Effector memory CD8-positive, alpha-beta T cell (primary cell): ENCODE data around the gene CREB3L1.

ENCODE experiments used
- ATAC-seq: fragments of 150-1000 bp; cut with Tn5 transposase; replicated peaks from 2 replicates; pipeline ENCODE4 v1.10.0; 2021; ENCODE audit warnings: mild to moderate bottlenecking, moderate library complexity
- DNase-seq, 3 experiments: peaks; one replicate each; pipeline ENCODE4 v3.0.0; 2021
- H3K27ac Mint-ChIP-seq, 2 donors: one replicate each; pipeline ENCODE4 v1.8.0; 2022; ENCODE audit warnings: mild to moderate bottlenecking in 2 of 2, mixed read lengths in 2 of 2, moderate library complexity in 2 of 2
- H3K27me3 Mint-ChIP-seq, 2 donors: one replicate each; pipeline ENCODE4 v1.8.0; 2022; ENCODE audit warnings: mixed read lengths in 2 of 2
- H3K36me3 Mint-ChIP-seq: one replicate; pipeline ENCODE4 v1.8.0; 2022; ENCODE audit warnings: mild to moderate bottlenecking, moderate library complexity, mixed read lengths; ENCODE audit not compliant: insufficient read depth
- H3K4me1 Mint-ChIP-seq, 2 donors: one replicate each; pipeline ENCODE4 v1.8.0; 2022; ENCODE audit warnings: low read depth in 2 of 2, mixed read lengths in 2 of 2
- H3K4me3 Mint-ChIP-seq, 2 donors: one replicate each; pipeline ENCODE4 v1.8.0; 2022; ENCODE audit warnings: mild to moderate bottlenecking in 2 of 2, mixed read lengths in 2 of 2, moderate library complexity in 2 of 2
- H3K9me3 Mint-ChIP-seq, 2 donors: one replicate each; pipeline ENCODE4 v1.8.0; 2022; ENCODE audit warnings: mixed read lengths in 2 of 2
- total RNA-seq, 9 experiments: gene quantifications; one replicate each; lab custom pipeline; 2026; lab: John Stamatoyannopoulos, UW

CREB3L1 gene, protein sequence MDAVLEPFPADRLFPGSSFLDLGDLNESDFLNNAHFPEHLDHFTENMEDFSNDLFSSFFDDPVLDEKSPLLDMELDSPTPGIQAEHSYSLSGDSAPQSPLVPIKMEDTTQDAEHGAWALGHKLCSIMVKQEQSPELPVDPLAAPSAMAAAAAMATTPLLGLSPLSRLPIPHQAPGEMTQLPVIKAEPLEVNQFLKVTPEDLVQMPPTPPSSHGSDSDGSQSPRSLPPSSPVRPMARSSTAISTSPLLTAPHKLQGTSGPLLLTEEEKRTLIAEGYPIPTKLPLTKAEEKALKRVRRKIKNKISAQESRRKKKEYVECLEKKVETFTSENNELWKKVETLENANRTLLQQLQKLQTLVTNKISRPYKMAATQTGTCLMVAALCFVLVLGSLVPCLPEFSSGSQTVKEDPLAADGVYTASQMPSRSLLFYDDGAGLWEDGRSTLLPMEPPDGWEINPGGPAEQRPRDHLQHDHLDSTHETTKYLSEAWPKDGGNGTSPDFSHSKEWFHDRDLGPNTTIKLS
- total RNA-seq, result 0 reads per million in 9 experiments

DNA sequence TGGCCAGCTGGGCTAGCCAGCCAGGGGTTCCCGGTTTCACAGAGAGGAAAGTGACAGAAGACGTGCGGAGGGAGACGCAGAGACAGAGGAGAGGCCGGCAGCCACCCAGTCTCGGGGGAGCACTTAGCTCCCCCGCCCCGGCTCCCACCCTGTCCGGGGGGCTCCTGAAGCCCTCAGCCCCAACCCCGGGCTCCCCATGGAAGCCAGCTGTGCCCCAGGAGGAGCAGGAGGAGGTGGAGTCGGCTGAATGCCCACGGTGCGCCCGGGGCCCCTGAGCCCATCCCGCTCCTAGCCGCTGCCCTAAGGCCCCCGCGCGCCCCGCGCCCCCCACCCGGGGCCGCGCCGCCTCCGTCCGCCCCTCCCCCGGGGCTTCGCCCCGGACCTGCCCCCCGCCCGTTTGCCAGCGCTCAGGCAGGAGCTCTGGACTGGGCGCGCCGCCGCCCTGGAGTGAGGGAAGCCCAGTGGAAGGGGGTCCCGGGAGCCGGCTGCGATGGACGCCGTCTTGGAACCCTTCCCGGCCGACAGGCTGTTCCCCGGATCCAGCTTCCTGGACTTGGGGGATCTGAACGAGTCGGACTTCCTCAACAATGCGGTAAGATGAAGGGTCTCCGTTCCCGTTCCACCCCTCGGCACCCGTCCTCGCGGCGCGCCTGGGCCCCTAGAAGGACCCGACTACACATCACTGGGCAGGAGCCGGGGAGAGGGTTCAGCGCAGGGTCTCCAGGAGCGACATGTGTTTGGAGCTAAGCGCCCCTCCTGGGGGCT lies at the start of gene CREB3L1:
Gene CREB3L1 (plus strand): TSS at position 41 of the 765 bp plus-strand sequence. CDS start 450 bp downstream, at position 491.
- H3K4me3 Mint-ChIP-seq, result peak within 1 kb of the TSS; percentile 52 to 65

DNA sequence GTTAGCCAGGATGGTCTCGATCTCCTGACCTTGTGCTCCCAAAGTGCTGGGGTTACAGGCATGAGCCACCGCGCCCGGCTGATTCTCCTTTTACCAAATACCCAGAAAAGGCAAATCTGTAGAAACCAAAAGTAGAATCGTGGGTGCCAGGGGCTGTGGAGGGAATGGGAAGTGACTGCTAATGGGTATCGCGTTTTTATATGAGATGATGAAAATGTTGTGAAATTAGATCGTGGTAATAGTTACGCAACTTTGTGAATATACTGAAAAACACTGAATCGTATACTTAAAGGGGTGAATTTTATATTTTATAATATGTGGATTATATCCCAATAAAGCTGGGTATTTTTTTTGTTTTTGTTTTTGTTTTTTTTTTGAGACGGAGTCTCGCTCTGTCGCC lies 48.2 kb upstream of the CREB3L1 start:
- no peaks in the 10 kb centered on the region for H3K4me1 Mint-ChIP-seq
- ATAC-seq (no peak), DNase-seq (no peak)
- no peak overlapping the region for H3K4me3 Mint-ChIP-seq
- no peaks in the 10 kb centered on the region for H3K36me3 Mint-ChIP-seq
- peaks cover 38 to 61% of the 10 kb centered on the region in 2 donors for H3K27me3 Mint-ChIP-seq
- no peak overlapping the region for H3K27ac Mint-ChIP-seq
- H3K9me3 Mint-ChIP-seq, result no peaks in the 10 kb centered on the region

More for the DNA sequence above, at the start of gene CREB3L1:
- ATAC-seq (no peak), DNase-seq (no peak)
- Mint-ChIP-seq H3K9me3 (no peaks in the 10 kb centered on the region), H3K27me3 (peaks cover 46 to 79% of the 10 kb centered on the region in 2 donors), H3K27ac (no peak within 1 kb of the TSS), H3K4me1 (peaks cover 4 to 7% of the 10 kb centered on the region in 2 donors), H3K36me3 (no peaks in the 10 kb centered on the region)

DNA sequence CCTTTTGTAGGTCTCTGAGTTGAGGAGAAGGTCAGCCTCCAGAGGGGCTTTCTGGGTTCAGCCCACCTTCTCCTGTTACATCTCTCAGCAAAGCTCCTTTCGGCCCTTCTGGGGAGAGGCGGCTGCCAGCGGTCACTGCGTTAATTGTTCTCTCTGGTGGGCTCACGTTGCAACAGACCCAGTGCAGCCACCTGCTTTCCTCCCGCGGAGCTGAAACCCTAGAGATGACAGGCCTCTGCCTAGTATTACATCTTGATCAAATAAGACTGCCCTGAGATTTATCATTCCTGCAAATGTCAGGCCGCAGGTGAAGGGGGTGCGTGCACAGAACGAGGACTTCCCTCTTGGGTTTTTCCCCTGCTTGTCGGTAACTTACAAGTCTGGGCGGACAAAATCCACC lies 43.2 kb upstream of the CREB3L1 start:
- Mint-ChIP-seq H3K9me3 (no peaks in the 10 kb centered on the region), H3K27ac (no peak overlapping the region), H3K4me3 (no peak overlapping the region), H3K4me1 (peaks cover 9 to 14% of the 10 kb centered on the region in 2 donors), H3K27me3 (peaks cover 19 to 43% of the 10 kb centered on the region in 2 donors), H3K36me3 (peaks cover 4% of the 10 kb centered on the region)
- ATAC-seq, result no peak
- no peak for DNase-seq

DNA sequence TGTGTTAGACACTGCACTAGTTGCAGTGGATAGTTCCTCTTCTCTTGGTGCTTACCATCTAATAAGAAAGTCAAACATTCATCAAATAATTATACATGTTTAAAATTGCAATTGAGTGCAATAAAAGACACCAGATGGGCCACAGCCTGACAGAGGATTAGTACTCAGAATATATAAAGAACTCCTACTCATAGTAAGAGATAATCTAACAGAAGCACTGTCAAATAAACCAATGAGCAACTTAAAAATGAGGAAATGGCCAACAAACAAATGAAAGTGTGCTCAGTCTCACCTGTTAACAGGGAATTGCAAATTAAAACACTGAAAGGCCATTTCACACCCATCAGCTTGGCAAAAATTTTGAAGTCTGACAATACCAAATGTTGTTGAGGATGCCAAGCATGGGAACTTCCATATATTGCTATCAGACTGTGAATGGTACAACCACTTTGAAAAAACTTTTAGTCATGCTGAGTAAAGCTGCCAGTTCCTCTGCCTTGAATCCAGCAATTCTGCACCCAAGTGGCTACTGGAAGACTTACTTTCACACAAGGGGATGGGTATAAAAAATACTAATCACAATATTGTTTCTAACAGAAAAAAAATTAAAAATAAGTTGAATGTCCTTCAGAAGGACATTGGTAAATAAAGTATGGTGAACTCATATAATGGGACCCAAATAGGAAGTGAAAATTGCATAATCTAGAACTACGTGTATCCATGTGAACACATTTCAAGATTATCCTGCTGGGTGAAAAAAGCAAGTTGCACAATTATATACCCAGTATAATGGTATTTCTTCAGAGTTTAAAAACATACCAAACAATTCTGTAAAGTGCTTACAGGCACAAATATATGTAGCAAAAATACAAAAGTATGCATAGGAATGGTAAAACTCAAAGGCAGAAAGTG lies 41.4 kb upstream of the CREB3L1 start:
- peak overlapping the region; percentile 89 to 92 for H3K4me3 Mint-ChIP-seq
- DNase-seq (no peak), ATAC-seq (no peak)
- peak overlapping the region in 1 of 2 donors; percentile 86 for H3K27ac Mint-ChIP-seq
- peaks cover 9 to 15% of the 10 kb centered on the region in 2 donors for H3K4me1 Mint-ChIP-seq
- H3K9me3 Mint-ChIP-seq, result no peaks in the 10 kb centered on the region
- H3K36me3 Mint-ChIP-seq, result peaks cover 4% of the 10 kb centered on the region
- peaks cover 19 to 43% of the 10 kb centered on the region in 2 donors for H3K27me3 Mint-ChIP-seq

DNA sequence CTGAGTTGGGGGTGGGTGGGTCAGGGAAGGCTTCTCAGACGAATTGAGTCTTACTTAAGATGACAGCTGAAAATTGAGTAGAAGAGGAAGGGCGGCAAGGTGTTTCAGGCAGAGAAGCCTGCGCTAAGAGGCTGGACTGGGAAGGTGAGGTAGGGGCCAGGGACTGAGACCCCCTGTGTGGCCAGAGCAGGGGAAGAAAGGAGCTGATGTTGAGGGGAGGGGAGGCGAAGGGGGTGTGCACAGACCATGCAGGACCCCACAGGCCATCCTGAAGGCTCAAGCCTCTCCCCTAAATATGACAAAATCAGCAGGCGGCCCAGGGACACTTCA lies 40.6 kb upstream of the CREB3L1 start:
- no peak for DNase-seq
- Mint-ChIP-seq H3K4me3 (peak overlapping the region; percentile 89 to 92), H3K36me3 (peaks cover 4% of the 10 kb centered on the region), H3K9me3 (no peaks in the 10 kb centered on the region), H3K27me3 (peaks cover 19 to 43% of the 10 kb centered on the region in 2 donors), H3K27ac (peak overlapping the region in 1 of 2 donors; percentile 86), H3K4me1 (peaks cover 9 to 15% of the 10 kb centered on the region in 2 donors)
- ATAC-seq, result no peak

DNA sequence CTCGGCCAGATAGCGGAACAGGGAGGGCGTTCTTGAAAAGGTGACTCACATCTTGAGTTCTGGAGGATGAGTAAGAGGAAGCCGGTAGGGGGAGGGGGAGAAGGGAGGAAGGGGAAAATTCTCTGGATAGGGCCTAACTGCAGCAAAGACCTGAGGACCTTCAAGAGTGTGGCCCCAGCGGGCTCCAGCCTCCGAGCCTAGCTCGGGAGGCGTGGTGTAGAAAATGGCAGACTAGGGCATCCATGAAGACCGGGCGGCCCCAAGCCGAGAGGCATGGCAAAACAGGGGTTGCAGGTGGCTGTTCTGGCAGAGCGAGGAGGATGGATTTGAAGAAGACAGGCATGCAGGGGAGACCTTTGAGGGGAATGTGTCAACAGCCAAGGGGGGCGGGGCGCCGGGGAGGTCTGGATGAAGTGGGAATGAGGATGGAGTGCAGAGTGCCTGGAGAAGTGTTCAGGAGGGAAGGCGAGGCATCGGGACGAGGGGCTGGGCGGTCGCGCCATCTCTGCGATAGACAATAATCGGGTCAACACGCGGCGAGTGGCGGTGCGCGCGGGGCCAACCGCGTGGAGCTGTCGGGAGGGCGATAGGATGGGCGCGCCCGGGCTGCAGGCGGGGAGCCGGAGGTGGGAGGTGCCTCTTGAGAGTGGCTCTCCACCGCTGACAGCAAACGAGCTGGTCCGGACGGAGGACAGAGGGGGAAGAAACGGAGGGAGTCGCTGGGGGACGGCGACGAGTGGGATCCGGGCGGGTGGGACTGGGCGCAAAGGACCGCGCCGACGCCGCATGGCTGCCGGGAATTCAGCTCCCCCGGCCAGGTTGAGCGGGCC lies 40.0 kb upstream of the CREB3L1 start:
- Mint-ChIP-seq H3K36me3 (peaks cover 4% of the 10 kb centered on the region), H3K27ac (peak overlapping the region in 1 of 2 donors; percentile 86), H3K4me1 (peaks cover 9 to 15% of the 10 kb centered on the region in 2 donors)

DNA sequence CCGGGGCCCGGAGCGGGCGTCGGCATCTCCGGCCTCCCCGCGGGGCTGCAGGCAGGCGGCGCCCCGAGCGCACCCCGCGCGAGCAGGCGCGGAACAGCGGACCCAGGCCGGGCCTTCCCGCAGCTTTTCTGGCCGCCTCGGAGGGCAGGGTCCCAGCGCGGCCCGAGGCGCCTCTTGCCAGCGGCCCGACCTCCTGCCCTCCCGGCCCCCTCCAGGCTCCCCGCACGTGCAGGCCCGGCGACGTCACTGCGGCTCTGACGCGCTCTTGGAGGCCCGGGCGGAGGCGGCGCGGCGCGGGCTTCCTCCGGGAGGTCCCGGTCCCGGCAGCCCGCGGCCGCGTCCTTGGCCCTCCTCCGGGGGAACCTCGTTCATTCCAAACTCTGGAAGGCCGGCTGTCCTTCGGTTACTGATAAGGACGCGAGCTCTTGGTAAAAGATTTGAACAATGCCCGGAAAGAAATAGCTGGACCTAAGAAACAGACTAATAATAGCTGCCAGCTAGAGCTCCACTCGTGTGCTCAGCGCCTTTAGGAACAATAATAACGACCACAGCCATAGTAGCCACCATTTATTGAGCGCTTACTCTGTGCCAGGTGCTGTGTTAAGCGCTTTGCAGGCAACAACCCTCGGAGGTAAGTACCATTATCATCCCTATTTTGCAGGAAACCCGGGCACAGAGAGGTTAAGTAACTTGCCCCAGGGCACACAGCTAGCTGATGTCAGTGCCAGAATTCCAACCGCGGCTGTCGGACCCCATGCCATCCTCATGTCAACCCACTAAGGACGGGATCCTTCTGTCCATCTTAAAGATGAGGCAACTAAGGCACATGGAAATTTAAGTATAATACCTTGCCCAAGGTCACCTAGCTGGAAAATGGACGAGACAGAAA lies 39.1 kb upstream of the CREB3L1 start:
- H3K36me3 Mint-ChIP-seq, result peaks cover 6% of the 10 kb centered on the region
- no peaks in the 10 kb centered on the region for H3K9me3 Mint-ChIP-seq
- DNase-seq (peak; percentile 29 to 56 (median 38)), ATAC-seq (peak; percentile 65)
- peaks cover 19 to 35% of the 10 kb centered on the region in 2 donors for H3K27me3 Mint-ChIP-seq
- peaks cover 11 to 16% of the 10 kb centered on the region in 2 donors for H3K4me1 Mint-ChIP-seq
- no peak overlapping the region for H3K27ac Mint-ChIP-seq
- H3K4me3 Mint-ChIP-seq, result peak overlapping the region; percentile 89 to 92

More for the DNA sequence above, 40.0 kb upstream of the CREB3L1 start:
- no peaks in the 10 kb centered on the region for H3K9me3 Mint-ChIP-seq
- peak; percentile 25 to 40 (median 39) for DNase-seq
- peaks cover 19 to 43% of the 10 kb centered on the region in 2 donors for H3K27me3 Mint-ChIP-seq
- peak overlapping the region; percentile 89 to 92 for H3K4me3 Mint-ChIP-seq
- ATAC-seq, result peak; percentile 64

DNA sequence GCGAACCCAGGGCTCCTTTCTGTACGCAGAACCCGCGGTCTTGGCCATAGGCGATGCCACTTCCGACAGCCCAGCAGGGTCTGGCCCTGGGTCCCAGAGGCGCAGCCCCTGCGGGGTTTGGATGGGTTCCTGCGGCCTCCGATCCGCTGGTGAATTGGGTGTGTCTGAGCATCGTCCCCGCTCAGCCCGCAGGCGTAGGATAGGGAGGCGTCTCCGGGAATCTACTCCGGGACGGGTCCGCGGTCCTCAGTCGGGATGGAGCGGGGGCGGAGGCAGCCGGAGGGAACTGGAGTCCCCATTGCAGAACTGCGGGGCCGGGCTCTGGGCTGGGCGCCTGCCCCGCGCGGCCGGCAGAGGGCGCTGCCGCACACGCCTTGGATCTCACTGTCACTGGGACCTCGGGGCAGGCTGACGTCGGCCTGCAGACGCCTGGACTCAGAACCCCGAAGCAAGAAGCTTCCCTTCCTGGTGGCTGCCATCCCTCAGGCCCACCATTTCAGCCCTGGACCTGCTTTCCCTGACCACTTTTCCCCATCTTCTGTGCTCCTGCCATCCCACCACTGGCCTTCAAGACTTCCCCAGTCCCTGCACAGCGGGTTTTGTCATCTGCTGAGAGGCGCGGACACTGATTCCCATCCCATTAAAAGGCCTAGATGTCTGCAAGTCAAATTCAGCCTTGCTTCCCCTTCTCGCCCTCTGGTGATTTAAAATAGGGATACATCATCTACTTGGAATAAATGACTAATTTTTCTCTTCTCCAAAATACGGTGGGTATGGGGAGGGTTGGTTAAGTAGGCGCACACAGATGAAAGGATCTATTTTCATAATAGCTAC lies 38.3 kb upstream of the CREB3L1 start:
- H3K4me1 Mint-ChIP-seq, result peaks cover 13 to 18% of the 10 kb centered on the region in 2 donors
- H3K4me3 Mint-ChIP-seq, result peak overlapping the region; percentile 59 to 92
- ATAC-seq, result peak; percentile 77
- peaks cover 19 to 33% of the 10 kb centered on the region in 2 donors for H3K27me3 Mint-ChIP-seq
- H3K27ac Mint-ChIP-seq, result no peak overlapping the region
- DNase-seq, result peak; percentile 74 to 82 (median 79)
- H3K36me3 Mint-ChIP-seq, result peaks cover 12% of the 10 kb centered on the region
- H3K9me3 Mint-ChIP-seq, result no peaks in the 10 kb centered on the region

DNA sequence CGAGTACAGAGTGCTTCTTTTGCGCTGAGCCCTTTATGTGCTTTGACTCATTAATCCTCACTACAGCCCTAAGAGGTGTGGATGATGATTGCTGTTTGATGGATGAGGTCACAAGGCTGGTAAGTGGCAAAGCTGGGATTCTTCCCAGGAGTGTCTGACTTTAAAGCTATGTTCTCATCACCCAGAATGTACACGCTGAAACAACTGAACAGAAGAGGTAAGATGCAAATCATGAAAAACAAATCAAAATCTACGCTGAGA lies 37.7 kb upstream of the CREB3L1 start:
- Mint-ChIP-seq H3K4me1 (peaks cover 13 to 18% of the 10 kb centered on the region in 2 donors), H3K4me3 (no peak overlapping the region)

DNA sequence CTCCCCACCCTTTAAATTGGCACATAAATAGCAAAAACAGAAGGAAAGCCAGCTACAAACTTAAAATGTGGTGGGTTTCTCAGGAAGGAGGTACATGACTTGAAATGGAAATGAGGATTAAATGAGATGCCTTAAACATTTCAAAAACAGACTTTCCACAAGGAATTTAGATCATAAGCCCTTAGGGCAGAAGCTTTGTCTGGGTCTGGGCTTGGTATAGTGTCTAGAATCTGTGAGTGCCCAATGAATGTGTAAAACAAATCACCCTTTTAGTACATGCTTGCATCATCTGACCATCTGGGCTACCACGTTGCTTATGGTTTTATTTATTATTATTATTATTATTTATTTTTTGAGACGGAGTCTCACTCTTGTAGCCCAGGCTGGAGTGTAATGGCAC lies 37.1 kb upstream of the CREB3L1 start:
- Mint-ChIP-seq H3K27me3 (peaks cover 15 to 21% of the 10 kb centered on the region in 2 donors), H3K36me3 (peaks cover 12% of the 10 kb centered on the region), H3K9me3 (no peaks in the 10 kb centered on the region), H3K4me3 (no peak overlapping the region), H3K4me1 (peaks cover 13 to 18% of the 10 kb centered on the region in 2 donors), H3K27ac (no peak overlapping the region)
- DNase-seq (no peak), ATAC-seq (no peak)

More for the DNA sequence above, 37.7 kb upstream of the CREB3L1 start:
- Mint-ChIP-seq H3K9me3 (no peaks in the 10 kb centered on the region), H3K27ac (no peak overlapping the region), H3K27me3 (peaks cover 19 to 28% of the 10 kb centered on the region in 2 donors), H3K36me3 (peaks cover 12% of the 10 kb centered on the region)
- DNase-seq, result no peak
- ATAC-seq, result no peak

DNA sequence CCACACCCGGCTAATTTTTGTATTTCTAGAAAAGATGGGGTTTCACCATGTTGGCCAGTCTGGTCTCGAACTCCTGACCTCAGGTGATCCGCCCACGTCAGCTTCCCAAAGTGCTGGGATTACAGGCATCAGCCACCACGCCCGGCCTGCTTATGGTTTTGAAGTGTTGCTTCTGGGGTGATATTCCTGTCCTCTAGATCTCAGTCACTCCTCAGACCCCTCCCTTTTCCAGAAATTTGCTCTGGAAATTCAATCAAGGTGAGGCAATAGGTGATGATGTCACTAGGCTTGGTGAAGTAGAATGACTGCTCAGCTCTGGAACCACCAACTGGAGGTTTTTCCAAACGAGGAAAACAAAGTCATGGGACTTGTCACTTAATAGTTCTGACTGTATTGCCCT lies 36.6 kb upstream of the CREB3L1 start:
- DNase-seq, result no peak
- peaks cover 12% of the 10 kb centered on the region for H3K36me3 Mint-ChIP-seq
- H3K4me1 Mint-ChIP-seq, result peaks cover 13 to 18% of the 10 kb centered on the region in 2 donors
- H3K4me3 Mint-ChIP-seq, result no peak overlapping the region
- no peak overlapping the region for H3K27ac Mint-ChIP-seq
- ATAC-seq, result no peak
- H3K9me3 Mint-ChIP-seq, result no peaks in the 10 kb centered on the region
- peaks cover 15 to 18% of the 10 kb centered on the region in 2 donors for H3K27me3 Mint-ChIP-seq
